GM12878 (cell line): Measurements from ENCODE around the gene TAC3. TPM values are rescaled to one million over a fixed set of nuclear protein-coding genes. Genes with fewer than 3 reads are reported as not detected.

Experiments
- ATAC-seq: fragments of 200-7000 bp; cut with Tn5 transposase; 3 replicates; pipeline ENCODE4 v1.9.1; 2020; ENCODE audit warnings: mild to moderate bottlenecking, moderate library complexity
- BruUV-seq: library from RNA; stranded (reverse); fragments of 400-500 nt; replicated peaks from 2 replicates; lab custom pipeline; 2021; lab: Mats Ljungman, UMichigan
- CTCF ChIA-PET: fragments of 300-600 bp; sonication (Branson Sonifier 250); formaldehyde crosslinking; extraction: SDS; loops from one replicate; lab custom pipeline; 2021; ENCODE audit warnings: inconsistent platforms; lab: Yijun Ruan, JAX
- POLR2A ChIA-PET: fragments of 350-600 bp; formaldehyde crosslinking; extraction: SDS; loops from one replicate; lab custom pipeline; 2021; ENCODE audit warnings: inconsistent platforms; lab: Charles Lee
- RAD21 ChIA-PET: fragments of 300-600 bp; sonication (Branson Sonifier 250); formaldehyde crosslinking; loops from one replicate; lab custom pipeline; 2023; ENCODE audit warnings: antibody characterized with exemption; ENCODE audit not compliant: unreplicated experiment; lab: Charles Lee
- SMC1A ChIA-PET: fragments of 300-600 bp; sonication (Branson Sonifier 250); formaldehyde crosslinking; loops from one replicate; lab custom pipeline; 2023; ENCODE audit not compliant: unreplicated experiment, uncharacterized antibody; lab: Charles Lee
- DNase-seq: peaks from one replicate; pipeline ENCODE4 v3.0.0-alpha.2; 2011; ENCODE audit warnings: low read depth, low spot score
- FAIRE-seq: peaks from 3 replicates; lab custom pipeline; 2011; peaks lifted over from hg19 to GRCh38; lab: Jason Lieb, UNC
- H2AFZ ChIP-seq: 2 replicates; pipeline ENCODE4 v1.6.0; 2011; ENCODE audit warnings: low read depth, low read length, control low read depth; ENCODE audit not compliant: control insufficient read depth
- H3K27ac ChIP-seq: 2 replicates; pipeline ENCODE4 v1.5.1; 2011; ENCODE audit warnings: control low read depth; ENCODE audit not compliant: control insufficient read depth, insufficient read depth
- H3K27me3 ChIP-seq, 2 experiments: replicated peaks in 1 of 2; 2 replicates each; pipeline versions ENCODE4 v1.6.0 to v1.6.1; 2011; ENCODE audit warnings: low read length in 1 of 2; ENCODE audit not compliant: control insufficient read depth in 2 of 2, insufficient read depth in 2 of 2
- H3K36me3 ChIP-seq, 2 experiments: 2 replicates each; pipeline ENCODE4 v1.5.1; 2011; ENCODE audit warnings: low read length in 1 of 2; ENCODE audit not compliant: control insufficient read depth in 2 of 2, insufficient read depth in 2 of 2
- H3K4me1 ChIP-seq: 2 replicates; pipeline ENCODE4 v1.6.1; 2011; ENCODE audit warnings: mild to moderate bottlenecking, low read length, moderate library complexity, mixed read lengths; ENCODE audit not compliant: control insufficient read depth, insufficient read depth
- H3K4me2 ChIP-seq: 2 replicates; pipeline ENCODE4 v1.6.0; 2011; ENCODE audit warnings: control low read depth; ENCODE audit not compliant: control insufficient read depth, insufficient read depth
- H3K4me3 ChIP-seq: fragments of 200-600 bp; sonication (generic); 2 replicates; pipeline ENCODE4 v1.5.1; 2016
- H3K79me2 ChIP-seq: 2 replicates; pipeline ENCODE4 v1.6.0; 2011; ENCODE audit warnings: low read length; ENCODE audit not compliant: control insufficient read depth, insufficient read depth
- H3K9ac ChIP-seq: 2 replicates; pipeline ENCODE4 v1.8.0; 2011; ENCODE audit warnings: low read length, control low read depth, mixed read lengths; ENCODE audit not compliant: control insufficient read depth, insufficient read depth
- H3K9me3 ChIP-seq: replicated peaks from 3 replicates; pipeline ENCODE4 v1.5.1; 2011; ENCODE audit warnings: mild to moderate bottlenecking, low read length; ENCODE audit not compliant: control insufficient read depth, insufficient read depth
- H4K20me1 ChIP-seq: 2 replicates; pipeline ENCODE4 v1.6.0; 2011; ENCODE audit not compliant: control insufficient read depth, insufficient read depth
- ATF7 ChIP-seq: fragments of 450-650 bp; IDR thresholded peaks from 2 replicates; pipeline ENCODE4 v1.6.1; 2016; ENCODE audit warnings: low read depth, mild to moderate bottlenecking
- CHD4 ChIP-seq: fragments of 200-600 bp; sonication (generic); IDR thresholded peaks from 2 replicates; pipeline ENCODE4 v1.6.1; 2016; ENCODE audit warnings: mild to moderate bottlenecking
- FOXK2 ChIP-seq: fragments of 450-650 bp; IDR thresholded peaks from 2 replicates; pipeline ENCODE4 v1.6.1; 2017; ENCODE audit warnings: mild to moderate bottlenecking, moderate library complexity
- HDAC6 ChIP-seq: fragments of 200-600 bp; sonication (generic); IDR thresholded peaks from one replicate; pipeline ENCODE4 v1.8.0; 2017; ENCODE audit warnings: antibody characterized with exemption; ENCODE audit not compliant: unreplicated experiment
- POLR2AphosphoS2 ChIP-seq: IDR thresholded peaks from 2 replicates; pipeline ENCODE4 v1.6.1; 2011; ENCODE audit warnings: low read depth, mild to moderate bottlenecking, low read length, improper control_type of control experiment, moderate library complexity
- RAD21 ChIP-seq: IDR thresholded peaks from 2 replicates; pipeline ENCODE4 v1.6.1; 2011; ENCODE audit warnings: mild to moderate bottlenecking, low read depth, low read length, moderate library complexity; ENCODE audit not compliant: insufficient read depth
- SPI1 ChIP-seq: IDR thresholded peaks from 2 replicates; pipeline ENCODE4 v1.6.1; 2011; ENCODE audit warnings: low read depth, mild to moderate bottlenecking, low read length, moderate library complexity, borderline replicate concordance; ENCODE audit not compliant: insufficient read depth
- SREBF1 ChIP-seq: IDR thresholded peaks from 2 replicates; pipeline ENCODE4 v1.6.1; 2012; ENCODE audit warnings: mild to moderate bottlenecking, low read length
- STAT1 ChIP-seq: fragments of 450-650 bp; conservative IDR thresholded peaks from 2 replicates; pipeline ENCODE4 v1.6.1; 2014; ENCODE audit warnings: antibody characterized with exemption, mild to moderate bottlenecking
- TAF1 ChIP-seq: IDR thresholded peaks from 2 replicates; pipeline ENCODE4 v1.6.1; 2011; ENCODE audit warnings: mild to moderate bottlenecking, low read depth, low read length, borderline replicate concordance
- WGBS: methylation state at CpG from one replicate; pipeline ENCODE4 v1.1.6; 2016; ENCODE audit warnings: low lambda C conversion rate; ENCODE audit not compliant: insufficient replicate concordance, insufficient coverage; ENCODE audit errors: missing lambda C conversion rate; 5-methylcytosine and 5-hydroxymethylcytosine counted together
- in situ Hi-C: fragments of 300-500 bp; cut with MboI; formaldehyde crosslinking; loops from 9 replicates; pipeline ENCODE4 v1.14.3; 2018; ENCODE audit warnings: mixed read lengths
- intact Hi-C: fragments of 100-400 bp; cut with micrococcal nuclease; formaldehyde crosslinking; loops from one replicate; pipeline ENCODE4 v1.14.2; 2022; ENCODE audit not compliant: unreplicated experiment
- polyA plus RNA-seq, 11 experiments: library from polyadenylated mRNA; depleted of rRNA in 4 of 11; unstranded in 6 of 11; stranded (reverse) in 5 of 11; fragments of >200 nt; fragmentation: Nextera tagmentation in 4 of 11; fragmentation: Illumina TruSeq in 1 of 11; extraction: Ambion mirVana in 4 of 11; extraction: Trizol in 1 of 11; gene quantifications; 1 replicate in 1 of 11; 2 replicates in 10 of 11; pipeline versions ENCODE4 v1.2.1 to v1.2.3, GENCODE V29; 2011 to 2016; ENCODE audit warnings: inconsistent platforms in 2 of 11, missing spikeins in 2 of 11, low read depth in 1 of 11
- total RNA-seq, 4 experiments: library from RNA; depleted of rRNA in 3 of 4; stranded (reverse); fragments of >200 nt in 3 of 4; fragmentation: Illumina TruSeq in 1 of 4; extraction: Trizol in 1 of 4; gene quantifications; 2 replicates each; pipeline versions ENCODE4 v1.2.1 to v1.2.3, GENCODE V29; 2013 to 2021

Gene TAC3
- total and polyA plus RNA-seq, 10 of the 15 experiments (the other 5 are each of a cell fraction or from before 2014, with no cell fraction given): 0.11 to 0.18 (median 0.13) TPM; not detected in 7

- POLR2A ChIA-PET: no interaction called here
- SMC1A ChIA-PET: no interaction called here
- Histone ChIP-seq H3K27ac (no peak overlapping the region), H3K4me2 (no peak overlapping the region), H2AFZ (no peak overlapping the region), H3K27me3 (no peaks in the 10 kb centered on the region)
- DNase-seq: no peak
- in situ Hi-C loops: no loop called here
- TF ChIP-seq SPI1 (no peak), HDAC6 (no peak), SREBF1 (no peak), ATF7 (no peak), STAT1 (no peak), POLR2AphosphoS2 (no peak), TAF1 (no peak), CHD4 (no peak), FOXK2 (no peak), RAD21 (no peak)
- TF ChIP-seq, all 136 proteins: peak for 0
- H3K36me3 ChIP-seq: no peaks in the 10 kb centered on the region
- intact Hi-C loops: no loop called here
- H3K9me3 ChIP-seq: no peaks in the 10 kb centered on the region
- ATAC-seq (no peak), FAIRE-seq (no peak)
- no peaks in the 10 kb centered on the region for H3K79me2 ChIP-seq
- no peaks in the 10 kb centered on the region for H4K20me1 ChIP-seq
- no peak overlapping the region for H3K4me3 ChIP-seq
- ChIA-PET CTCF (interaction anchor here (1.9 kb wide), 1 partner anchor 85 kb away, joined by 4 read pairs; no protein-coding TSS in a partner anchor), RAD21 (interaction anchor here (1.0 kb wide), 1 partner anchor 38 kb away, joined by 3 read pairs; no protein-coding TSS in a partner anchor)
- 39% methylated on average over 9 of the region's 9 CpGs for WGBS
- H3K4me1 ChIP-seq: no peaks in the 10 kb centered on the region
- H3K9ac ChIP-seq: no peak overlapping the region
- no TSS peak for BruUV-seq
Observed at GRCh38 chr12:57039016-57039798, 22.9 kb upstream of the TAC3 start.
